Epithelial cell of proximal tubule (primary cell): ENCODE measurements around the gene ASIC3. TPM values are rescaled to one million over a fixed set of nuclear protein-coding genes. Genes with fewer than 3 reads are reported as not detected.

ENCODE experiments used
- DNase-seq: peaks from one replicate; pipeline ENCODE4 v3.0.0-alpha.2; 2011; ENCODE audit warnings: low read depth
- H3K4me3 ChIP-seq: 2 replicates; pipeline ENCODE4 v1.5.1; 2011; ENCODE audit warnings: low read depth, mild to moderate bottlenecking, low read length
- total RNA-seq: library from RNA; depleted of rRNA; stranded (reverse); fragments of >200 nt; gene quantifications from 2 replicates; pipeline ENCODE4 v1.2.3, GENCODE V29; 2015
- TF ChIP-seq, protein P1 (sequence below): conservative IDR thresholded peaks from 2 replicates; pipeline ENCODE4 v1.5.1; 2012; ENCODE audit warnings: low read depth, mild to moderate bottlenecking, low read length

Gene ASIC3
- total RNA-seq, 1 donor from 2014 or later: 2.5 TPM

DNA sequence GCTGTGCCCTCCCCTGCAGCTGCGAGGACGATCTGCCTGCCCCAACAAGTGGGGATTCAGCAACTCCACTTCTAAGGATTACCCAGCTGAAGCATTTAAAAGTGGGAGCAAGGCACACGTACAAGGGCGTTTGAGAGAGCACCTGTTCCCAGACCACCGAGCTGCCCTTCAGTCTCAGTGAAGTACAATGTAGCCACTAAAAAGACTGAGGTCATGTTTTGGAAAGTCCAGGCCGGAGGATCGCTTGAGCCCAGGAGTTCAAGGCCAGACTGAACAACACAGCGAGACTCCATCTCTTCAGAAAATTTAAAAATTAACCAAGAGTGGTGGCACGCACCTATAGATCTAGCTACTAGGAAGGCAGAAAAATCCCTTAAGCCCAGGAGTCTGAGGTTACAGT lies 42.8 kb upstream of the ASIC3 start:
- TF ChIP-seq, protein P1, sequence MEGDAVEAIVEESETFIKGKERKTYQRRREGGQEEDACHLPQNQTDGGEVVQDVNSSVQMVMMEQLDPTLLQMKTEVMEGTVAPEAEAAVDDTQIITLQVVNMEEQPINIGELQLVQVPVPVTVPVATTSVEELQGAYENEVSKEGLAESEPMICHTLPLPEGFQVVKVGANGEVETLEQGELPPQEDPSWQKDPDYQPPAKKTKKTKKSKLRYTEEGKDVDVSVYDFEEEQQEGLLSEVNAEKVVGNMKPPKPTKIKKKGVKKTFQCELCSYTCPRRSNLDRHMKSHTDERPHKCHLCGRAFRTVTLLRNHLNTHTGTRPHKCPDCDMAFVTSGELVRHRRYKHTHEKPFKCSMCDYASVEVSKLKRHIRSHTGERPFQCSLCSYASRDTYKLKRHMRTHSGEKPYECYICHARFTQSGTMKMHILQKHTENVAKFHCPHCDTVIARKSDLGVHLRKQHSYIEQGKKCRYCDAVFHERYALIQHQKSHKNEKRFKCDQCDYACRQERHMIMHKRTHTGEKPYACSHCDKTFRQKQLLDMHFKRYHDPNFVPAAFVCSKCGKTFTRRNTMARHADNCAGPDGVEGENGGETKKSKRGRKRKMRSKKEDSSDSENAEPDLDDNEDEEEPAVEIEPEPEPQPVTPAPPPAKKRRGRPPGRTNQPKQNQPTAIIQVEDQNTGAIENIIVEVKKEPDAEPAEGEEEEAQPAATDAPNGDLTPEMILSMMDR: no peak
- no peak overlapping the region for H3K4me3 ChIP-seq
- no peak for DNase-seq

- TF ChIP-seq, protein P1: no peak
- no peak overlapping the region for H3K4me3 ChIP-seq
- DNase-seq: no peak
These were observed 41.6 kb upstream of the ASIC3 start for GRCh38 chr7:151006590-151007300.

DNA sequence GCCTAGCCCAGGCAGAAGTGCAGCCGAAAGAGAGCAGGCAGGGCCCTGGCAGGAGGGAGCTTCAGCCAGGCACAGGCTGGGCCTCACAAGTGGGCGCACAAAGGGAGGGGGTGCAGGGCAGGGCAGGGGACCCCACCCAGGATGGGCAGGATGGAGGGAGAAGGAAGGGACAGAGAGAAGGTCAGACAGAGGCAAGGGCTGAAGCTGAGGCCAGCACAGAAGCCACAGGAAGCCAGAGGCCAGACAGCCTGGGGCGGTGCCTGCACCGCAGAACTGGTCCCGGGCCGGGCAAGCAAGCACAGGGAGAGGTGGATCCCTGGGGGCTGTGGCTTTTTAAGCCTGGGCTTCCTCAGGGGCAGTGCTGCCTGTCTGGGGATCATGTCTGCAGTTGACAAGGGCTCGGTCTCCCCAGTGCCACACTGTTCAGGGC lies 40.8 kb upstream of the ASIC3 start:
- no peak for DNase-seq
- no peak overlapping the region for H3K4me3 ChIP-seq
- TF ChIP-seq, protein P1: no peak

DNA sequence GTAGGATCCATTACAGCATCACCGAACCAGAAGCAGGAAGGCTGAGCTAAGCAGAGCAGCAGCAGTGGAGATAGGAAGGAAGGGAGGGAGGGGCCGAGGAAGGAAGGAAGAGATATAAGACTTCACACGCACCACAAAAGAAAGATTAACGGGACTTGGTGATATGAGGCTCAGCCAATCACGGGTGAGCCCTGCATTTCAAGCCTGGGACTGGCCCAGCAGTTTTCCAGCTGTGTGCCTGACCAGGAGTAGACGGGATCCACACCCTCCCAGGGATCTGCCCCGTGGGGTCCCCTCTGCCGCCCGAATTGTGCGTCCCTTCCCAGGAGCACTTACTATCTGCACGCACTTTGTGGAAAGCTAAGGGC lies 40.2 kb upstream of the ASIC3 start:
- peak overlapping the region; percentile 28 for H3K4me3 ChIP-seq
- TF ChIP-seq, protein P1: no peak
- DNase-seq: no peak

DNA sequence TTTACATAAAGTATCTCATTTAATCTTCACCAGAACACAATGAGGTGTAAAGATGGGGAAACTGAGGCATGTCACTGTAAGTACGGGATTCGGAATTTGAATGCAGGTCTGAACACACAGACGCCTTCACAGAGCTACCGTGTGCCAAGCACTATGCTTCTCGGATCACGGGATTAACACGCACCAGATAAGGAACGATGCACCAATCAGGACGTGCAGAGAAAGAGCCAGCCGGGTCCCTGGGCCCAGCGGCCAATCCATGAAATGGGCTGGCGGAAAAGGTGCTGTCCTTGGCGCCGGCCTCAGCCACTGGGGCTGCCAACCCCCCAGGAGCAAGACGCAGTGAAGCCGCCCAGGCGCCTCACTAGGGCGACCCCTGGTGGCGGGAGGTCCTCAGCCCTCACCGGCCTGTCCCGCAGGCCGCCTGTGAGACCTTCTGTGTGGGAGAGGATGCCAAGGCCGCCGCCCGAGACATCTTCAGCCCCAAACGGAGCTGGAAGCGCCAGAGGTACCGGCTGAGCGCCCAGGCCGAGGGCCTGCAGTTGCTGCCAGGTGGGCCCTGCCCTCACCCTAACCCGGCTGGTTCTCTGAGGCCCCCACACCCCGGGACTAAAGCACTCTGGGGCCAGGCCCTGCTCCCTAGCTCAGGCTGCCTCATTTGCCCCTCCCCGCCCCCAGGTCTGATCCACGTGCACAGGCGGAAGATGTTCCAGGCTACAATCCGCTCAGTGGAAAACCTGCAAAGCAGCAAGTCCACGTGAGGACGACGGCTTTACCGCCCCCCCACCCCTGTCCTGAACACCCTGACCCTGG lies 39.6 kb upstream of the ASIC3 start:
- no peak for DNase-seq
- peak overlapping the region; percentile 28 for H3K4me3 ChIP-seq
- TF ChIP-seq, protein P1: peak; percentile 70

- TF ChIP-seq, protein P1: no peak
- no peak for DNase-seq
- H3K4me3 ChIP-seq: no peak overlapping the region
These were observed 38.8 kb upstream of the ASIC3 start for GRCh38 chr7:151009327-151010036.
